Muscle of back (tissue), 11 donors: ENCODE measurements around the gene ABCA12. TPM values are rescaled to one million over a fixed set of nuclear protein-coding genes. Genes with fewer than 3 reads are reported as not detected.
A peak's percentile ranks its signal among the peaks of the same experiment; 100 is the strongest.

Source experiments
- DNase-seq, 3 donors: peaks; one replicate each; pipeline versions ENCODE4 v3.0.0 to v3.0.0-alpha.2; 2013
- polyA plus RNA-seq, 10 donors: library from polyadenylated mRNA; unstranded; fragments of 120-200 nt; gene quantifications; one replicate each; pipeline ENCODE4 v1.2.1, GENCODE V29; 2013; ENCODE audit not compliant: insufficient read length in 10 of 10

ABCA12 gene
- polyA plus RNA-seq, 10 donors, result 0.01 to 2.8 (median 0.04) TPM; not detected in 5

DNA sequence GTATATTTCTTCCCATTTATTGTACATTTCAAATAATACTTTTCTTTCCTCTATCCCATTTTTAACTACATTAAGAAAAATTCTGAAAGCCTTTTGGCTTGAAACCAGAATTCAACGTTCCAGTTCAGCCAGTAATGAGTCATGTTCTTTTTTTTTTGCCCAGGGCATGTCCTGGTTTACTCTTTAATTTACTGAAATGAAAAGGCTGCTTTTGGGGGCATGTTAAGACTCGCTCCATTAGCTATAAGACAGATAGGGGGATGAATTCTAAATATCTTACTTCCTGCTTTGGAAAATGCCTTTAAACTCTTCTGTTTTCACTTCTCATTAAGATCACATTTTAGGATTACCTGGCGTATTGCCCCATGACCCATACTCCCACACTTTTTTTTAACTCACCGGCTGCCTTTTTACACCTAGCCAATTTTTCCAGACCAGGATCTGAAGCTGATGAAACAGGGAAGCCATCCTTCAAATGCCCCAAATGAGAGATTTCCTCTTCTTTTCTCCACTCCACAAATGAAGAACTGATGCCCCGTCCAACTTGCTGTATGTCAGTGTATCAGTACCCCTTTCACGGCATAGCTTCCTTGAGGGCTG lies 585 bp downstream of the ABCA12 start:
- DNase-seq, result no peak

- no peak for DNase-seq
These were observed 1.1 kb downstream of the ABCA12 start for GRCh38 chr2:215137329-215137686.

DNA sequence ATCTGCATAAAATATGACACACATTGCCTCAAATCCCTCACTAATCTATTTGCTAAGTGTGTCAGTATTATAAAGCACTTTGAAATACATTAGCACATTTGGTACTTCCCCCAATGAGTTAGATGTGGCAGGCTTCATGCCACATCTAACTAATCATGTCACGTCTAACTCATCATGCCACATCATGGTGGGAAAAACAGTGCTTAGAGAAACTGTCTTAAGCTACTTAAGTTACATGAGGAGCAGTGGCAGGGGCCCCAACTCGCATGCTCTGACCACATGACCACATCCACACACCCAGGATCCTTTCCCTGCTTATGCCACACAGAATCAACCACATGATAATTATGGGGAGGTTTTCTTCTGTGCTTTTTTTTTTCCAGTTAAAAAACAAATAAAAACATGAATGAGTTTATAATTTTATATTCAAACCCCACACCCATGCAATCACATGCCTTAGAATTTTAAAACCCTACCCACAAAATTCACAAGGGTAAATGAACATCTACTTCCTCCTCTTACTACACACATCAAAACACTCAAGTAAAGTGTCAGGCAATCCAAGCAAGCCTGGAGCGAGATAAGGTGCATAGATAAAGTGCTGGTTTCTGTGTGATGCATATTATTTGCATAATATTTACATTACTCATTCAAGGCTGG lies 1.6 kb downstream of the ABCA12 start:
- DNase-seq, result no peak

GRCh38 chr2:215120401-215120800 lies 18.0 kb downstream of the ABCA12 start:
- no peak for DNase-seq

DNA sequence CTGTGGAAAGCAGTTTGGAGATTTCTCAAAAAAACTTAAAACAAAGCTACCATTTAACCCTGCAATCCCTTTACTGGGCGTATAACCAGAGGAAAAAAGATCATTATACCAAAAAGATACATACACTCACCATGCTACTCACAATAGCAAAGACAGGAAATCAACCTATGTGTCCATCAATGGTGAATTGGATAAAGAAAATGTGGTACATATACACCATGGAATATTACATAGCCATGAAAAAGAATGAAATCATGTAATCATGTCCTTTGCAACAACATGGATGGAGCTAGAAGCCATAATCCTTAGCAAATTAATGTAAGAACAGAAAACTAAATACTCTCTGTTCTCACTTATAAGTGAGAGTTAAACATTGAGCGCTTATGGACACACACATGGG lies 18.6 kb downstream of the ABCA12 start:
- no peak for DNase-seq

DNA sequence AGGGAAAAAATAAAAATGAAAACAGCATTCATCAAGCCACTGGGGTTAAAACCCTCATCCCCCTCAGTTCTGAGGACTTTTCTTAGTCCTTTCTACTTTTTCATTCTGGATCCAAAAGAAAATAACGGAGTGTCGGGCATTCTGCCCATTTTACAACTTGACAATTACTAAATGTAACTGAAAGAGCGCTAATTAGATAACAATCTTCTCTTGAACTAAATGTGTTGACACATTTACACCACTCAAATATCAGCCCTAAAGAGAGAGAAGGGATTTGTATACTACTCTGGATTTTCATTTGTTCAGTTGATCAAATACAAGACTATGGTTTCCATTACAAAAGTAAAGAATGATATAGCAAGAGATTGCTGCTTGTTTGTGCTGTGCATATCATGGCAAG lies 27.5 kb downstream of the ABCA12 start:
- no peak for DNase-seq

DNA sequence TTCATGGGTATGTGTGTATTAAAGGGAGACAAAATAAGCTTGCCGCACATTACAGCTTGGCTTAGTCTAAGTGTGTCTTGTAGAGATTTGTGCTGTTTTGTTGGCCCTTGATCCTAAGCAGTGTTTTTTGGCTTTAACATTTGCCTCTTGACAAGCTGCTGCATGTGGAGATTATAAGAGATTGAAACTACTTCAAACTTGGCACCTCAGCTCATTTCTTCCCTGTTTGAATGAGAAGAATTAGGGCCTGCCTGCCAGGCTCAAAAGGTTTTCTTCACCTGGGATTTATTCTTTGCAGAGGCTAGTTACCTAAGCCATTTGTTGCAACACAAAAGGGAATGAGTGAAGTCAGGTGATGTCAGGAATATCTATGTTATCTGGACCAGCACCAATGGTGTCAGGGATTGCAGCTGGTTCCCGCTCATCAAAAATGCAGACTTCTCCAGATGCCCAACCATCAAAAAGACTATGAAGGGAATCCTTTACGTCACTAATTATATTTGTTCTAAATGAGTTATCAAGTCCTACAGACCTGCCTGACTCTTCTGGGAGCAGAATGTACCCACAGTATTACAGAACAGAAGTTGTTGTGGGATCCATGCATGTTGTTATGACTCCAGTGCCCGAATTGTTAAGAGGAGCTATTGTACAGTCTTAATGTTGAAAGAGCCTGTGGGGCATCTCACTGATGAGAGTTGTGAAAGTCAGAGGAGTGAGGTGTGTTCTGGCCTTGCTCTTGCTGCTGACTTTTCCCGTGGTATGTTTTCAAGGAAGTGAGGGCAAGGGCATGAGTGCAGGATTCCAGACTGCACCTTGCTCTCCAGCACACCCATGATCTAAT lies 31.0 kb downstream of the ABCA12 start:
- DNase-seq, result no peak

DNA sequence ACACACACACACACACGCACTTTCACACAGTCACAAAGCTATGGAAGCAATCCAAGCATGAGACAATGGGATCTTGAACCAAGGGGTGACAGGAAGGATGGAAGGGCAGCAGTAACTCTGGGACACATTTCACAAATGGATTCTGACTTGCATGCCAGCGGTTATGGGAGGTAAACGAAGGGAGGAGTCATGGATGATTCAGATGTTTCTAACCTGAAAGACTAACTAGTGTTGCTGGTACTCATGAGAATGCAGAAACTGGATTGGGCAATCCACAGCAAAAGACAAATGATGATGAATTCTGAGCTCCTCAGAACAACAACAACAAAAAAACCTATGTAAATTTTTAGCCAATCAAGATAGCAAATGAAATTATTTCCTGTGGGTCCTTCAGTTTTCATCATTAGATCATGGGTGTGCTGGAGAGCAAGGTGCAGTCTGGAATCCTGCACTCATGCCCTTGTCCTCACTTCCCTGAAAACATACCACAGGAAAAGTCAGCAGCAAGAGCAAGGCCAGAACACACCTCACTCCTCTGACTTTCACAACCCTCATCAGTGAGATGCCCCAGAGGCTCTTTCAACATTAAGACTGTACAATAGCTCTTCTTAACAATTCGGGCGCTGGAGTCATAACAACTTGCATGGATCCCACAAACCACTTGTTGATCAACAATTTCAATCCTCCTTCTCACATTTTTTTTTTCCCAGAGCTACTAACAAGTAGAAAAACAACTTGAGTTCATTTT lies 32.6 kb downstream of the ABCA12 start:
- no peak for DNase-seq

DNA sequence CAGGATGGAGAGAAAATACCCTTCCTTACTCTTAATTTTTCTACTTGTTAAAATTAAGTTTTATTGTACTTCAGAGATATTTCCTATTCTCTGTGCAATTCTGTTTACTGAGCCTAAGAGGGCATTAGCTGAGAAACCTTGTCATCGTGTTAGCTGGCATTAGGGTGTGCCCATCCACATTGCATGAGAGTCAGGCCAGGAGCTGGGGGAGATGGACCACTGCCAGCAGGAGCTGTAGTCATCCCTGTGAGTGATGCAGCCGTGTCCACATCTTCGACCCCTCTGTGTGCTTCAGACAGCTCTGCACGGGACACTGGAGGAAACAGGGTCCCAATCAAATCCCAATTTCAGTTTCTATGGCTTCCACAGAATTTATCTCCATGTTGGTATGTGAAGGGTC lies 34.2 kb downstream of the ABCA12 start:
- no peak for DNase-seq

GRCh38 chr2:215098875-215099274 lies 39.6 kb downstream of the ABCA12 start:
- no peak for DNase-seq

- no peak for DNase-seq
These were observed 54.3 kb downstream of the ABCA12 start for GRCh38 chr2:215084080-215084479.

DNA sequence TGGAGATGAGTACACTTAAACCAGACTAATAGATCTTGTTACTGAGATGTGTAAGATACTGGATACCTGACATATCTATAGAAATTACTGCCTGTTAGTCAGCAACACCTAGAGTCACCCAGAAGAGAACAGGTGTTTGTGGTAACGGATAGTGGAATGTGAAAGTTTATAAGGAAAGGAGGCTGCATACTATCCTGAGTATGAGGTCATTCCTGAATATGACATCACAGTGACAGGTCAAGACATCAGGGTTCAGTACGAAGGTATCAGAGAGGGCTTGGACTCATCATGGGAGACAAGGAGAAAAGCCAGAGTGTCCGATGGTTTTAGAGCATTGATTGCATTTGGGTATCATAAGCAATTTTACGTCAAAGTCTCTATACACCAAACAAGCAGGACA lies 55.3 kb downstream of the ABCA12 start:
- no peak for DNase-seq

GRCh38 chr2:215082446-215082845 lies 56.0 kb downstream of the ABCA12 start:
- DNase-seq, result no peak

DNA sequence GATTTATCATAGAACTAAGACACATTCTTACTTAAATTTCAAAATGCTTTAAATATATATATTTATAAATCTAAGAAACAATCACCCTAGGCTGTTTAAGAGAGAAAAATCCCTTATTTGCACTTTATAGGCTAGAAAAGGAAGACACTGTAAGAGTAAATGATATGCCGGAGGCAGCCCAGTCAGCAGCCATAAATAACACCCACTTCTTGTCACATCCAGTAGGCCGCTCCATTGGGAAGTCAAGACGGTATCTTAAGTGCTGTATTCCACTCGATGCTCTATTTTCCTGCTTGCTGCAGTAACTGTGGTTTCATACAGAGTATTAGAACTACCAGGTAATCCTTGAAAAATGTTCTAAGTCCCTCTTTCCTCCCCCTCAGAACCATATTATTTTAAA lies 57.9 kb downstream of the ABCA12 start:
- no peak for DNase-seq

- no peak for DNase-seq
These were observed 66.8 kb downstream of the ABCA12 start for GRCh38 chr2:215071676-215072075.

GRCh38 chr2:215068399-215068798 lies 70.0 kb downstream of the ABCA12 start:
- DNase-seq, result no peak

GRCh38 chr2:215066124-215066523 lies 72.3 kb downstream of the ABCA12 start:
- no peak for DNase-seq

DNA sequence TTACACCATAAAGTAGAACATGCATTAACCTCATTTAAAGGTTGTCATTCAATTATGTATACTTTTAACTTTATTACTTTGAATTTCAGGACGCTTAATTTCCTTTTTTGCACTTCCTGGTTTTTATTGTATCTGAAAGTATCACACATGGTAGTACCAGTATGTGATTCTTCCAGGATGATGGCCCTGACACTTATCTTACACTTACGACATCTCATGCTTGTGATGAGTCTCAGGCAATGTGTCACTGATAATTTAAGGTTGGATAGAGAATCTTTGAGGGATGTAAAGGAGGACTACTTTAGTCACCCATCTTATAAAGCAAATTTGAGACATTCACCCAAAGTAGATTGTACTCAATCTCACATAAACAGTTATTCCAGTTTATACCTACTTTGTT lies 74.9 kb downstream of the ABCA12 start:
- DNase-seq, result no peak

GRCh38 chr2:215060861-215061536 lies 77.4 kb downstream of the ABCA12 start:
- peak in 1 of 3 donors; percentile 3 for DNase-seq

GRCh38 chr2:215059724-215060123 lies 78.7 kb downstream of the ABCA12 start:
- DNase-seq, result no peak

GRCh38 chr2:215055891-215056290 lies 82.5 kb downstream of the ABCA12 start:
- no peak for DNase-seq

DNA sequence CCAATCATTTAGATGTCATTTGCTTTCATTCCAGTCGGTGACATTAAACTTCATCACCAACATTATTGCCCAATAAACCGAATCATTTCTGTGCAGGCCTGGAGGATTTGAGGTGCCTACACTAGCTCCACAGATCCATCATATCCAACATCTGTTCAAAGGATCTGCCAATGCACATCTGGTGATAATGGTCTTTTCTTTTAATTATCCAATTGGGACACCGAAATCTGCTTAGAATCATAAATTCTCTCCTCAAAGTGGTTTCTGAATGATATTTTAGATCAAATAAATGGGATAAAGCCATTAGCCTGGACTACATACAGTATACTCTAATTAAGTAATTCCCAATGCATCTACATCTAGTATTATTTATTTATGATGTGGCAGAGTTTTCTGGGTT lies 85.6 kb downstream of the ABCA12 start:
- no peak for DNase-seq
